Caco-2 (cell line): ENCODE data around the gene MCEMP1. TPM values are rescaled to one million over a fixed set of nuclear protein-coding genes. Genes with fewer than 3 reads are reported as not detected.

ENCODE experiments used
- BruUV-seq: library from RNA; stranded (reverse); fragments of 400-500 nt; replicated peaks from 2 replicates; lab custom pipeline; 2021; lab: Mats Ljungman, UMichigan
- CTCF ChIA-PET: fragments of 300-600 bp; sonication (Branson Sonifier 250); formaldehyde crosslinking; loops from one replicate; lab custom pipeline; 2022; ENCODE audit warnings: antibody characterized with exemption; lab: Charles Lee
- POLR2A ChIA-PET: fragments of 300-600 bp; sonication (Branson Sonifier 250); formaldehyde crosslinking; loops from one replicate; lab custom pipeline; 2022; ENCODE audit warnings: antibody characterized with exemption; lab: Charles Lee
- DNase-seq, 2 experiments: peaks; one replicate each; pipeline versions ENCODE4 v3.0.0 to v3.0.0-alpha.2; 2020 to 2022
- H3K27me3 ChIP-seq: replicated peaks from 2 replicates; pipeline ENCODE4 v1.6.0; 2011; ENCODE audit warnings: low read length; ENCODE audit not compliant: control insufficient read depth, insufficient read depth
- H3K36me3 ChIP-seq: 2 replicates; pipeline ENCODE4 v1.5.1; 2011; ENCODE audit warnings: low read length; ENCODE audit not compliant: control insufficient read depth, insufficient read depth
- H3K4me1 ChIP-seq: fragments of 250-450 bp; sonication (Bioruptor Pico); 2 replicates; pipeline ENCODE4 v1.5.1; 2020; ENCODE audit warnings: mild to moderate bottlenecking
- H3K4me3 ChIP-seq: 2 replicates; pipeline ENCODE4 v1.5.1; 2011; ENCODE audit warnings: low read depth, mild to moderate bottlenecking, control low read depth, low read length
- H3K9me3 ChIP-seq: fragments of 250-450 bp; sonication (Bioruptor Pico); 2 replicates; pipeline ENCODE4 v1.5.1; 2020; ENCODE audit warnings: mild to moderate bottlenecking, moderate library complexity
- H3K27ac Mint-ChIP-seq: one replicate; pipeline ENCODE4 v1.8.0; 2022; ENCODE audit warnings: mixed read lengths; ENCODE audit not compliant: unreplicated experiment
- H3K27me3 Mint-ChIP-seq: one replicate; pipeline ENCODE4 v1.8.0; 2022; ENCODE audit warnings: mixed read lengths; ENCODE audit not compliant: insufficient read depth, unreplicated experiment
- H3K36me3 Mint-ChIP-seq: one replicate; pipeline ENCODE4 v1.8.0; 2022; ENCODE audit warnings: mild to moderate bottlenecking, mixed read lengths; ENCODE audit not compliant: insufficient read depth, unreplicated experiment
- H3K4me1 Mint-ChIP-seq: one replicate; pipeline ENCODE4 v1.8.0; 2022; ENCODE audit warnings: low read depth, mixed read lengths; ENCODE audit not compliant: unreplicated experiment
- H3K4me3 Mint-ChIP-seq: one replicate; pipeline ENCODE4 v1.8.0; 2022; ENCODE audit warnings: mild to moderate bottlenecking, moderate library complexity, mixed read lengths; ENCODE audit not compliant: unreplicated experiment
- H3K9me3 Mint-ChIP-seq: one replicate; pipeline ENCODE4 v1.8.0; 2022; ENCODE audit warnings: mixed read lengths; ENCODE audit not compliant: unreplicated experiment
- CTCF ChIP-seq, 2 experiments: fragments of 200-600 bp in 1 of 2; IDR thresholded peaks; 1 replicate in 1 of 2; 2 replicates in 1 of 2; pipeline versions ENCODE4 v1.5.1 to v1.8.0; 2011 to 2022; ENCODE audit warnings: antibody characterized with exemption in 1 of 2, control low read depth in 1 of 2, inconsistent platforms in 1 of 2, low read depth in 1 of 2, low read length in 1 of 2, mild to moderate bottlenecking in 1 of 2, moderate library complexity in 1 of 2; ENCODE audit not compliant: insufficient read depth in 1 of 2, severe bottlenecking in 1 of 2, unreplicated experiment in 1 of 2
- intact Hi-C: fragments of 100-400 bp; cut with micrococcal nuclease; formaldehyde crosslinking; loops from one replicate; pipeline ENCODE4 v1.10.0; 2022; ENCODE audit not compliant: unreplicated experiment
- total RNA-seq: library from RNA; stranded (reverse); gene quantifications from 2 replicates; pipeline ENCODE4 v1.2.3, GENCODE V29; 2022

MCEMP1 gene
- total RNA-seq, 1 experiment from 2014 or later: not detected

- POLR2A ChIA-PET: no interaction called here
- no TSS peak for BruUV-seq
- peaks cover 16% of the 10 kb centered on the region for H3K36me3 Mint-ChIP-seq
- H3K27ac Mint-ChIP-seq: no peak overlapping the region
- CTCF ChIA-PET: interaction anchor here (1.1 to 1.7 kb wide), 2 partner anchors 11 kb away, joined by 4 to 9 read pairs; partner anchors contain the start of gene TRAPPC5
- H3K4me1 Mint-ChIP-seq: no peaks in the 10 kb centered on the region
- intact Hi-C loops: no loop called here
- Histone ChIP-seq H3K36me3 (no peaks in the 10 kb centered on the region), H3K27me3 (no peaks in the 10 kb centered on the region), H3K9me3 (no peaks in the 10 kb centered on the region), H3K4me1 (no peaks in the 10 kb centered on the region), H3K4me3 (peak overlapping the region; percentile 34)
- H3K9me3 Mint-ChIP-seq: peaks cover 10% of the 10 kb centered on the region
- peak overlapping the region; percentile 78 for H3K4me3 Mint-ChIP-seq
- TF ChIP-seq CTCF (IDR thresholded peaks at IDR 0.05; ENCODE audit: insufficient read depth in 1 of 2, low read depth in 1 of 2, low read length in 1 of 2, severe bottlenecking in 1 of 2, unreplicated experiment in 1 of 2): no peak
- DNase-seq: peak in 1 of 2 experiments; percentile 37
- peaks cover 10% of the 10 kb centered on the region for H3K27me3 Mint-ChIP-seq
Observed at GRCh38 chr19:7670150-7670783, 6.6 kb upstream of the MCEMP1 start.

GRCh38 chr19:7670790-7671189, 6.1 kb upstream of the MCEMP1 start:
- Histone ChIP-seq H3K4me3 (no peak overlapping the region), H3K36me3 (no peaks in the 10 kb centered on the region), H3K4me1 (no peaks in the 10 kb centered on the region), H3K27me3 (no peaks in the 10 kb centered on the region), H3K9me3 (no peaks in the 10 kb centered on the region)
- Mint-ChIP-seq H3K36me3 (peaks cover 16% of the 10 kb centered on the region), H3K27ac (no peak overlapping the region), H3K4me1 (no peaks in the 10 kb centered on the region), H3K27me3 (peaks cover 8% of the 10 kb centered on the region), H3K4me3 (peak overlapping the region; percentile 78), H3K9me3 (peaks cover 10% of the 10 kb centered on the region)
- intact Hi-C loops: no loop called here
- no peak for TF ChIP-seq CTCF (IDR thresholded peaks at IDR 0.05; ENCODE audit: insufficient read depth in 1 of 2, low read depth in 1 of 2, low read length in 1 of 2, severe bottlenecking in 1 of 2, unreplicated experiment in 1 of 2)
- CTCF ChIA-PET: interaction anchor here (1.1 kb wide), 1 partner anchor 10 kb away, joined by 4 read pairs; the partner anchor contains the start of gene TRAPPC5
- no TSS peak for BruUV-seq
- POLR2A ChIA-PET: no interaction called here
- no peak for DNase-seq

- intact Hi-C loops: no loop called here
- no TSS peak for BruUV-seq
- no peak for TF ChIP-seq CTCF (IDR thresholded peaks at IDR 0.05; ENCODE audit: insufficient read depth in 1 of 2, low read depth in 1 of 2, low read length in 1 of 2, severe bottlenecking in 1 of 2, unreplicated experiment in 1 of 2)
Observed at GRCh38 chr19:7672522-7672921, 4.4 kb upstream of the MCEMP1 start.

More at GRCh38 chr19:7672522-7672921, 4.4 kb upstream of the MCEMP1 start:
- H3K4me1 ChIP-seq: no peaks in the 10 kb centered on the region
- no peaks in the 10 kb centered on the region for H3K4me1 Mint-ChIP-seq
- no peaks in the 10 kb centered on the region for H3K36me3 ChIP-seq
- H3K36me3 Mint-ChIP-seq: peaks cover 16% of the 10 kb centered on the region
- no peaks in the 10 kb centered on the region for H3K9me3 ChIP-seq
- no peaks in the 10 kb centered on the region for H3K27me3 ChIP-seq
- peaks cover 10% of the 10 kb centered on the region for H3K9me3 Mint-ChIP-seq
- ChIA-PET POLR2A (no interaction called here), CTCF (no interaction called here)
- H3K4me3 Mint-ChIP-seq: no peak overlapping the region
- DNase-seq: no peak
- no peak overlapping the region for H3K4me3 ChIP-seq
- no peak overlapping the region for H3K27ac Mint-ChIP-seq
- peaks cover 8% of the 10 kb centered on the region for H3K27me3 Mint-ChIP-seq
